Endothelial cell of umbilical vein (primary cell): Measurements from ENCODE around the gene POMGNT2. TPM values are rescaled to one million over a fixed set of nuclear protein-coding genes. Genes with fewer than 3 reads are reported as not detected.

Experiments
- BruUV-seq: library from RNA; stranded (reverse); fragments of 400-500 nt; replicated peaks from 2 replicates; lab custom pipeline; 2021; lab: Mats Ljungman, UMichigan
- CTCF ChIA-PET: fragments of 300-600, 350-600 bp; sonication (Branson Sonifier 250); formaldehyde crosslinking; loops from one replicate; lab custom pipeline; 2021; ENCODE audit warnings: antibody characterized with exemption, inconsistent platforms; lab: Charles Lee
- POLR2A ChIA-PET: fragments of 300-600, 350-600 bp; sonication (Branson Sonifier 250); formaldehyde crosslinking; loops from one replicate; lab custom pipeline; 2021; ENCODE audit warnings: antibody characterized with exemption, inconsistent platforms; lab: Charles Lee
- DNase-seq: peaks from one replicate; pipeline ENCODE4 v3.0.0-alpha.2; 2011; ENCODE audit warnings: low read depth, low spot score
- FAIRE-seq: peaks from 2 replicates; lab custom pipeline; 2011; peaks lifted over from hg19 to GRCh38; lab: Jason Lieb, UNC
- H2AFZ ChIP-seq: 2 replicates; pipeline ENCODE4 v1.6.0; 2012; ENCODE audit warnings: low read depth, low read length, control low read depth, inconsistent platforms
- H3K27ac ChIP-seq: 2 replicates; pipeline ENCODE4 v1.5.1; 2011; ENCODE audit warnings: low read depth, mild to moderate bottlenecking, control low read depth, low read length, moderate library complexity; ENCODE audit not compliant: insufficient read depth
- H3K27me3 ChIP-seq, 2 experiments: 2 replicates each; pipeline versions ENCODE4 v1.6.0 to v1.6.1; 2011; ENCODE audit warnings: low read length in 2 of 2, mixed read lengths in 1 of 2; ENCODE audit not compliant: control insufficient read depth in 2 of 2, insufficient read depth in 2 of 2
- H3K36me3 ChIP-seq, 2 experiments: 2 replicates in 1 of 2; 3 replicates in 1 of 2; pipeline ENCODE4 v1.5.1; 2011; ENCODE audit warnings: low read length in 2 of 2, mild to moderate bottlenecking in 1 of 2, moderate library complexity in 1 of 2; ENCODE audit not compliant: control insufficient read depth in 2 of 2, insufficient read depth in 2 of 2; ENCODE audit errors: extremely low read depth in 1 of 2
- H3K4me1 ChIP-seq: 3 replicates; pipeline ENCODE4 v1.5.1; 2011; ENCODE audit warnings: mild to moderate bottlenecking, low read length; ENCODE audit not compliant: control insufficient read depth, insufficient read depth; ENCODE audit errors: extremely low read depth
- H3K4me2 ChIP-seq: 2 replicates; pipeline ENCODE4 v1.6.1; 2011; ENCODE audit warnings: low read length, control low read depth, mixed read lengths; ENCODE audit not compliant: insufficient read depth
- H3K4me3 ChIP-seq, 3 experiments: fragments of 200-600 bp in 1 of 3; sonication (generic), shearing (Covaris generic) in 1 of 3; replicated peaks in 1 of 3; 2 replicates each; pipeline ENCODE4 v1.5.1; 2011 to 2016; ENCODE audit warnings: control low read depth in 3 of 3, low read length in 3 of 3, mild to moderate bottlenecking in 2 of 3, inconsistent platforms in 1 of 3, low read depth in 1 of 3, moderate library complexity in 1 of 3; ENCODE audit not compliant: insufficient read depth in 1 of 3
- H3K79me2 ChIP-seq: 2 replicates; pipeline ENCODE4 v1.6.0; 2012; ENCODE audit warnings: low read length, inconsistent platforms; ENCODE audit not compliant: control insufficient read depth, insufficient read depth
- H3K9ac ChIP-seq: replicated peaks from 2 replicates; pipeline ENCODE3; 2011; ENCODE audit warnings: low read length, control low read depth; ENCODE audit not compliant: insufficient read depth; ENCODE audit errors: extremely low read depth
- H3K9me1 ChIP-seq: replicated peaks from 3 replicates; pipeline ENCODE4 v1.6.0; 2011; ENCODE audit warnings: mild to moderate bottlenecking, low read length; ENCODE audit not compliant: control insufficient read depth, insufficient read depth; ENCODE audit errors: extremely low read depth
- H3K9me3 ChIP-seq: replicated peaks from 2 replicates; pipeline ENCODE4 v1.5.1; 2012; ENCODE audit warnings: low read length, inconsistent platforms; ENCODE audit not compliant: control insufficient read depth, insufficient read depth
- H4K20me1 ChIP-seq: replicated peaks from 2 replicates; pipeline ENCODE3; 2011; ENCODE audit warnings: mild to moderate bottlenecking, low read length; ENCODE audit not compliant: control insufficient read depth, insufficient read depth; ENCODE audit errors: extremely low read depth
- CTCF ChIP-seq, 2 donors: IDR thresholded peaks; 1 replicate in 1 of 2; 2 replicates in 1 of 2; pipeline ENCODE4 v1.5.1; 2011; ENCODE audit warnings: low read length in 2 of 2, mild to moderate bottlenecking in 2 of 2, moderate library complexity in 2 of 2, control low read depth in 1 of 2, inconsistent platforms in 1 of 2, low read depth in 1 of 2; ENCODE audit not compliant: insufficient read depth in 1 of 2; ENCODE audit errors: extremely low read depth in 1 of 2
- EZH2 ChIP-seq: IDR thresholded peaks from 2 replicates; pipeline ENCODE4 v1.6.1; 2012; ENCODE audit warnings: borderline replicate concordance, low read depth, mild to moderate bottlenecking, moderate library complexity, low read length, inconsistent platforms; ENCODE audit not compliant: severe bottlenecking
- FOS ChIP-seq: IDR thresholded peaks from 2 replicates; pipeline ENCODE4 v1.6.1; 2011; ENCODE audit warnings: mild to moderate bottlenecking, low read length, moderate library complexity, borderline replicate concordance; ENCODE audit not compliant: insufficient read depth
- GATA2 ChIP-seq: IDR thresholded peaks from 2 replicates; pipeline ENCODE4 v1.7.0; 2011; ENCODE audit warnings: low read depth, mild to moderate bottlenecking, moderate library complexity, mixed read lengths, low read length; ENCODE audit not compliant: insufficient read length, insufficient read depth
- JUN ChIP-seq: IDR thresholded peaks from 2 replicates; pipeline ENCODE4 v1.6.1; 2011; ENCODE audit warnings: borderline replicate concordance, low read depth; ENCODE audit not compliant: insufficient read length, insufficient read depth
- MAX ChIP-seq: IDR thresholded peaks from 2 replicates; pipeline ENCODE4 v1.6.1; 2011; ENCODE audit not compliant: insufficient read depth, insufficient read length
- MYC ChIP-seq: IDR thresholded peaks from one replicate; pipeline ENCODE4 v1.6.1; 2011; ENCODE audit warnings: mild to moderate bottlenecking, low read depth, low read length
- POLR2A ChIP-seq: IDR thresholded peaks from 2 replicates; pipeline ENCODE4 v1.6.1; 2012; ENCODE audit warnings: low read depth, mild to moderate bottlenecking, control low read depth, low read length
- POLR2AphosphoS5 ChIP-seq: IDR thresholded peaks from 2 replicates; pipeline ENCODE4 v1.6.1; 2012; ENCODE audit warnings: low read depth, mild to moderate bottlenecking, control low read depth, low read length, moderate library complexity; ENCODE audit not compliant: insufficient read depth
- dilution Hi-C: fragments of 300-500 bp; cut with MboI; formaldehyde crosslinking; loops from one replicate; pipeline ENCODE4 v1.15.0; 2019; ENCODE audit warnings: low sequenced_read_pairs; ENCODE audit not compliant: extremely low pct_ligation_motif_present
- intact Hi-C: fragments of 100-400 bp; cut with micrococcal nuclease; formaldehyde crosslinking; loops from one replicate; pipeline ENCODE4 v1.10.0; 2022
- polyA plus RNA-seq, 4 experiments: library from polyadenylated mRNA; depleted of rRNA in 3 of 4; stranded (reverse) in 3 of 4; unstranded in 1 of 4; fragments of >200 nt; gene quantifications; 2 replicates each; pipeline versions ENCODE4 v1.2.1 to v1.2.3, GENCODE V29; 2011 to 2012; ENCODE audit warnings: missing spikeins in 1 of 4
- total RNA-seq: library from RNA; stranded (reverse); gene quantifications from 2 replicates; pipeline ENCODE4 v1.2.3, GENCODE V29; 2021

Gene POMGNT2
- total and polyA plus RNA-seq, 2 donors (not counting 3 experiments of a cell fraction or from before 2014, with no cell fraction given), result 6.4 to 16.3 TPM

- Histone ChIP-seq H3K9me3 (no peaks in the 10 kb centered on the region), H3K4me1 (peaks cover 5% of the 10 kb centered on the region), H3K9ac (no peak overlapping the region), H3K36me3 (no peaks in the 10 kb centered on the region), H3K4me2 (no peak overlapping the region), H3K27me3 (no peaks in the 10 kb centered on the region), H3K9me1 (no peaks in the 10 kb centered on the region), H4K20me1 (no peaks in the 10 kb centered on the region), H3K4me3 (no peak overlapping the region), H3K27ac (no peak overlapping the region), H3K79me2 (no peaks in the 10 kb centered on the region), H2AFZ (peak overlapping the region; percentile 5)
- TF ChIP-seq FOS, result no peak
- no peak for TF ChIP-seq MAX
- TF ChIP-seq POLR2AphosphoS5, result no peak
- no peak for TF ChIP-seq MYC
- TF ChIP-seq JUN, result no peak
- TF ChIP-seq POLR2A, result no peak
- TF ChIP-seq EZH2, result no peak
- no peak for TF ChIP-seq CTCF (IDR thresholded peaks at IDR 0.05; ENCODE audit: extremely low read depth in 1 of 2, insufficient read depth in 1 of 2, low read depth in 1 of 2, low read length in 2 of 2)
- TF ChIP-seq GATA2, result no peak
- no TSS peak for BruUV-seq
- dilution Hi-C loops (no loop called here), intact Hi-C loops (no loop called here)
- ChIA-PET POLR2A (no interaction called here), CTCF (interaction anchor here (1.0 kb wide), 1 partner anchor 183 kb away, joined by 3 read pairs; no protein-coding TSS in a partner anchor)
- DNase-seq (peak; percentile 47), FAIRE-seq (peak; percentile 61)
Observed at GRCh38 chr3:43144761-43145490, 39.0 kb upstream of the POMGNT2 start.
